ENCODE measurements around the gene MRM2.

MRM2 gene

DNA sequence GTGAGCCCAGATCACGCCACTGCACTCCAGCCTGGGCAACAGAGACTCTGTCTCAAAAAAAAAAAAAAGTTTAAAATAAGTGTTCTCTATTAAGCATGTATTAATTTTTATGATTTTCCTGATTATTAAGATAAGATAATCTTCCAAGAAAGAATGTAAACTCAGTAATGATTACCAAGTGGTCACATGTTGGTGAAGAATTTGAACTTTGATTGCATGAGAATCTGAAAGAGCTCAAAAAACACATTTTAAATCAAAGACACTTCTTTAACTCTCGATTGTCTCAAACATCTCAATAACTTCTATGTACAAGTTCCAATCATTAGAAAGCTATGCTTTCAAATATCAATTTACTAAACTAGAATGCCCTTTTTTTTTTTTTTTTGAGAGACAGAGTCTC, 38.4 kb upstream of the MRM2 start:
- TF ChIP-seq SIN3A (IDR thresholded peaks at IDR 0.05; ENCODE audit: borderline replicate concordance, insufficient read depth, low read length) (no peak), POLR2AphosphoS5 (IDR thresholded peaks at IDR 0.05; ENCODE audit: low read depth, low read length) (no peak), TAF1 (IDR thresholded peaks at IDR 0.05; ENCODE audit: borderline replicate concordance, insufficient read depth, low read length) (no peak), FOXP2 (optimal IDR thresholded peaks at IDR 0.05; ENCODE audit: borderline replicate concordance, extremely low read depth, extremely low read length, insufficient read depth) (no peak)
- TF ChIP-seq, protein P1, sequence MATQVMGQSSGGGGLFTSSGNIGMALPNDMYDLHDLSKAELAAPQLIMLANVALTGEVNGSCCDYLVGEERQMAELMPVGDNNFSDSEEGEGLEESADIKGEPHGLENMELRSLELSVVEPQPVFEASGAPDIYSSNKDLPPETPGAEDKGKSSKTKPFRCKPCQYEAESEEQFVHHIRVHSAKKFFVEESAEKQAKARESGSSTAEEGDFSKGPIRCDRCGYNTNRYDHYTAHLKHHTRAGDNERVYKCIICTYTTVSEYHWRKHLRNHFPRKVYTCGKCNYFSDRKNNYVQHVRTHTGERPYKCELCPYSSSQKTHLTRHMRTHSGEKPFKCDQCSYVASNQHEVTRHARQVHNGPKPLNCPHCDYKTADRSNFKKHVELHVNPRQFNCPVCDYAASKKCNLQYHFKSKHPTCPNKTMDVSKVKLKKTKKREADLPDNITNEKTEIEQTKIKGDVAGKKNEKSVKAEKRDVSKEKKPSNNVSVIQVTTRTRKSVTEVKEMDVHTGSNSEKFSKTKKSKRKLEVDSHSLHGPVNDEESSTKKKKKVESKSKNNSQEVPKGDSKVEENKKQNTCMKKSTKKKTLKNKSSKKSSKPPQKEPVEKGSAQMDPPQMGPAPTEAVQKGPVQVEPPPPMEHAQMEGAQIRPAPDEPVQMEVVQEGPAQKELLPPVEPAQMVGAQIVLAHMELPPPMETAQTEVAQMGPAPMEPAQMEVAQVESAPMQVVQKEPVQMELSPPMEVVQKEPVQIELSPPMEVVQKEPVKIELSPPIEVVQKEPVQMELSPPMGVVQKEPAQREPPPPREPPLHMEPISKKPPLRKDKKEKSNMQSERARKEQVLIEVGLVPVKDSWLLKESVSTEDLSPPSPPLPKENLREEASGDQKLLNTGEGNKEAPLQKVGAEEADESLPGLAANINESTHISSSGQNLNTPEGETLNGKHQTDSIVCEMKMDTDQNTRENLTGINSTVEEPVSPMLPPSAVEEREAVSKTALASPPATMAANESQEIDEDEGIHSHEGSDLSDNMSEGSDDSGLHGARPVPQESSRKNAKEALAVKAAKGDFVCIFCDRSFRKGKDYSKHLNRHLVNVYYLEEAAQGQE (IDR thresholded peaks at IDR 0.05; ENCODE audit: insufficient read depth in 1 of 2, low read depth in 2 of 2, low read length in 2 of 2), result no peak

DNA sequence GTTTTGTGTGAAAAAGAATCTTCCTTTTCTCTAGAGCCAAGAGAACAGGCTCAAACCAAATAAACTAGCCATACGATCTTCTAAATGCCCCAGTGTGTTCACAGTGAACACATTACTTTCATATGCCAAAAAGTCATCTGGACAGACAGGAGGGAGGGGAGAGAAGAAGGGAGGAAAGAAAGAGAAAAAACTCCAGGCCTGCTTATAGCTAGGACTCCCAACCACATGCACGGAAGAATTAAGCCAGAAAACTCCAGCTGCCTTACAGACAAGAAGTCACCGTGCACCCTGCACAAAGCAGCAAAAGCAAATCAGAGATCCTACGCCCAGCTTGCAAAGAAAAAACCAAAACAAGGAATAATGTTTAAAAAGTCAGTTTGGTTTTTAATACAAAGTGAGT, 37.9 kb upstream of the MRM2 start:
- TF ChIP-seq POLR2AphosphoS5 (IDR thresholded peaks at IDR 0.05; ENCODE audit: low read depth, low read length), result no peak
- TF ChIP-seq TAF1 (IDR thresholded peaks at IDR 0.05; ENCODE audit: borderline replicate concordance, insufficient read depth, low read length), result no peak
- TF ChIP-seq, protein P1 (IDR thresholded peaks at IDR 0.05; ENCODE audit: insufficient read depth in 1 of 2, low read depth in 2 of 2, low read length in 2 of 2), result no peak
- no peak for TF ChIP-seq SIN3A (IDR thresholded peaks at IDR 0.05; ENCODE audit: borderline replicate concordance, insufficient read depth, low read length)
- no peak for TF ChIP-seq FOXP2 (optimal IDR thresholded peaks at IDR 0.05; ENCODE audit: borderline replicate concordance, extremely low read depth, extremely low read length, insufficient read depth)

DNA sequence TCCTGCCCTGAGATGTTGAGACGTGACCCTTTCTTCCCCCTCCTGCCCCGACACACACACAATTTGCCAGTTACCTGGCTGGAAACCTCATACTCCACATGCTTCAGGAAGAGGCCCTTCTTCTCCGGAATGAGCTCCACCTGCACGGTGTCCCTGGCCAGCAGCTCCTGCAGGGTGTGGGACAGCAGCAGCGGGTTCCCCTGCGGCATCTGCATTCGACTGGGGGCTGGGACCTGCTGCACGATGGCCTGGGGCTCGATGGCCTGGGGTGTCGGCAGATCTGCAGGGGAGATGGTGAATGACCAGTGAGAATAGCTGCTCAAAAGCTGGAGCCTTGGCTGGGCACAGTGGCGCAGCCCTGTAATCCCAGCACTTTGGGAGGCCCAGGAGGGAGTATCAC, 36.0 kb upstream of the MRM2 start:
- TF ChIP-seq, protein P1 (IDR thresholded peaks at IDR 0.05; ENCODE audit: insufficient read depth in 1 of 2, low read depth in 2 of 2, low read length in 2 of 2), result no peak
- no peak for TF ChIP-seq POLR2AphosphoS5 (IDR thresholded peaks at IDR 0.05; ENCODE audit: low read depth, low read length)
- TF ChIP-seq SIN3A (IDR thresholded peaks at IDR 0.05; ENCODE audit: borderline replicate concordance, insufficient read depth, low read length), result no peak
- no peak for TF ChIP-seq TAF1 (IDR thresholded peaks at IDR 0.05; ENCODE audit: borderline replicate concordance, insufficient read depth, low read length)
- TF ChIP-seq FOXP2 (optimal IDR thresholded peaks at IDR 0.05; ENCODE audit: borderline replicate concordance, extremely low read depth, extremely low read length, insufficient read depth), result no peak

DNA sequence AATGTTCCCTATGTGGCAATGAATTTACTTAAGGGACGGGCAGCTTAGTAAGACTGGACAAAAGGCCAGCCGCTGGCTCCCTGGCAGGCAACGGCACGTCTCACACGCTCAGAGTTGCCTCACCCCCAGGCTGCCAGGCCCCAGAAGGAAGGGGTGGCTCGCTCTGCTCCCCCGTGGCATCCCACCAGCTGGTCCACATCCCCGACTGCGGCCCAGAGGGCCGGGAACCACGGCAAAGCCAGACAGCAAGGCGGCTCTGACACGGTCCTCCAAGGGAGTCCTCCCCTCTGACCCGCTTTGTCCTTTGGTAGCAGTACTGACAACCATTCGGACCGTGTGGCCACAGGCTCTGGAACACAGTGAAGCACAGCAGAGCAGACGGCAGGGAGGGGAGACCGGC, 34.1 kb upstream of the MRM2 start:
- TF ChIP-seq TAF1 (IDR thresholded peaks at IDR 0.05; ENCODE audit: borderline replicate concordance, insufficient read depth, low read length) (no peak), FOXP2 (optimal IDR thresholded peaks at IDR 0.05; ENCODE audit: borderline replicate concordance, extremely low read depth, extremely low read length, insufficient read depth) (no peak), POLR2AphosphoS5 (IDR thresholded peaks at IDR 0.05; ENCODE audit: low read depth, low read length) (no peak), SIN3A (IDR thresholded peaks at IDR 0.05; ENCODE audit: borderline replicate concordance, insufficient read depth, low read length) (no peak)
- TF ChIP-seq, protein P1 (IDR thresholded peaks at IDR 0.05; ENCODE audit: insufficient read depth in 1 of 2, low read depth in 2 of 2, low read length in 2 of 2), result no peak

DNA sequence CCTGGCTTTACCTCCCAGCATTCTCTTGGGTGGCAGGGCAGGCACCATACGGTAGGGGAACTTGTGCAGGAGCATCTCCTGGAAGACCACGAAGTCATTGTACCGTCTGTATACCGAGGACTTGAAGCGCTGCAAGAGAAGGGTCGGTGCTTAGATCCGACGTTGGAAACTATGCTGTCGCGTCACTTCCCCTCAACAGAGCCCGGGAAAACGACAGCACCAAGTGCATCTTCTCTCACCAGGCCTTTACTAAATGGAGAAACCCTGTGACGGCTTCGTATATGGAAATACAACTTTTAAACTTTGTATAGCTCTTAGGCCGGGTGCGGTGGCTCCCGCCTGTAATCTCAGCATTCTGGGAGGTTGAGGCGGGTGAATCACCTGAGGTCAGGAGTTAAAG, 33.1 kb upstream of the MRM2 start:
- TF ChIP-seq FOXP2 (optimal IDR thresholded peaks at IDR 0.05; ENCODE audit: borderline replicate concordance, extremely low read depth, extremely low read length, insufficient read depth) (no peak), TAF1 (IDR thresholded peaks at IDR 0.05; ENCODE audit: borderline replicate concordance, insufficient read depth, low read length) (no peak), POLR2AphosphoS5 (IDR thresholded peaks at IDR 0.05; ENCODE audit: low read depth, low read length) (no peak), SIN3A (IDR thresholded peaks at IDR 0.05; ENCODE audit: borderline replicate concordance, insufficient read depth, low read length) (no peak)
- TF ChIP-seq, protein P1 (IDR thresholded peaks at IDR 0.05; ENCODE audit: insufficient read depth in 1 of 2, low read depth in 2 of 2, low read length in 2 of 2), result no peak

All from PFSK-1 (cell line).